Measurements from ENCODE around the gene PFDN4. TPM values are rescaled to one million over a fixed set of nuclear protein-coding genes. Genes with fewer than 3 reads are reported as not detected.

Gene PFDN4
- total and polyA plus RNA-seq, 3 donors from 2014 or later, result 32.8 to 67.3 (median 44.9) TPM

DNA sequence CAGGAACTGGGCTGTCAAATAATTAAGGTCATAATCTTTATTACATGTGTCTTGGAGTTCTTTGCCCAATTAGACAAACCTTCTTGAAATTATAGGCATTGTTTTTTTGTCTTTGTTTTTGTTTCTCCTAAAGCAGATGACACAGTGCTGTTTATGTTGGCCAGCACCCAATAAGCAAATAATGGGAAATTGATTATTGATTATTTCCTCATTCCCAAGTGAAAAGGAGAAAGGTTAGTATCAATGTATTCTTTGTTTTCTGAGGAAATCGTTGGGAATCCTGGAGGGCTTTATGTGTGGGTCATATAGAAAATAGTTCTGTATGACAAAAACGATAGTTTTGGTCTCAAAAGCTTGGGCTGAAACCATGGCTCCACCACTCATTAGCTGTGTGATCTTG, 29.6 kb upstream of the PFDN4 start:
- no peaks in the 10 kb centered on the region for H3K36me3 ChIP-seq (ENCODE audit: low read depth, missing control alignments)
- H3K27ac ChIP-seq, result no peak overlapping the region
- no peaks in the 10 kb centered on the region for H3K9me3 ChIP-seq
- DNase-seq, result no peak
- intact Hi-C loops (cut with DNase I; ENCODE audit: low total_unique reads), result loop anchor here (10.0 kb wide), 1 partner anchor 1613 kb away; no protein-coding TSS in a partner anchor
- H3K27me3 ChIP-seq, result no peaks in the 10 kb centered on the region
- TF ChIP-seq, protein P1, sequence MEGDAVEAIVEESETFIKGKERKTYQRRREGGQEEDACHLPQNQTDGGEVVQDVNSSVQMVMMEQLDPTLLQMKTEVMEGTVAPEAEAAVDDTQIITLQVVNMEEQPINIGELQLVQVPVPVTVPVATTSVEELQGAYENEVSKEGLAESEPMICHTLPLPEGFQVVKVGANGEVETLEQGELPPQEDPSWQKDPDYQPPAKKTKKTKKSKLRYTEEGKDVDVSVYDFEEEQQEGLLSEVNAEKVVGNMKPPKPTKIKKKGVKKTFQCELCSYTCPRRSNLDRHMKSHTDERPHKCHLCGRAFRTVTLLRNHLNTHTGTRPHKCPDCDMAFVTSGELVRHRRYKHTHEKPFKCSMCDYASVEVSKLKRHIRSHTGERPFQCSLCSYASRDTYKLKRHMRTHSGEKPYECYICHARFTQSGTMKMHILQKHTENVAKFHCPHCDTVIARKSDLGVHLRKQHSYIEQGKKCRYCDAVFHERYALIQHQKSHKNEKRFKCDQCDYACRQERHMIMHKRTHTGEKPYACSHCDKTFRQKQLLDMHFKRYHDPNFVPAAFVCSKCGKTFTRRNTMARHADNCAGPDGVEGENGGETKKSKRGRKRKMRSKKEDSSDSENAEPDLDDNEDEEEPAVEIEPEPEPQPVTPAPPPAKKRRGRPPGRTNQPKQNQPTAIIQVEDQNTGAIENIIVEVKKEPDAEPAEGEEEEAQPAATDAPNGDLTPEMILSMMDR (IDR thresholded peaks at IDR 0.05), result no peak
- no peak for TF ChIP-seq POLR2A (IDR thresholded peaks at IDR 0.05)
- peaks cover 5% of the 10 kb centered on the region for H3K4me1 ChIP-seq
- 82 to 83% methylated on average over 2 of the region's 2 CpGs for WGBS, 2 donors
- no peak overlapping the region for H3K4me3 ChIP-seq

DNA sequence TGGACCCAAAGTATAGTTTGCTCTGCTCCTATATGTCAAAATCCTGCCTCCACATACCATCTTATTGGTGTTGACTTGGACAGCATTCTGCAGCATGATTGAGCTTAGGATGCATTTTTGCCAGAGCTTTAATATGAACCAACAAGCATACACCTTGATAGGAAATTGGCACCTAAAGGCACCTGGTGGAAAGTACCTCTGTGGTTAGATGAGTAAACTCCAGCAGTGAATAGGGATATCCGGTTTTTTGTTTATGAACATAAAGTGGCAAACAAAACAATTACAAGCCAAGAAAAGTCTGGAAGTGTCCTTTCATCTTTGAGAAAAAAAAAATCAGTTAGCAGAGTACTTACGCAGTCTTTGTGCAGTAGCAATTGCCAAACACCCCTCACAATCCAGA, 27.9 kb upstream of the PFDN4 start:
- Histone ChIP-seq H3K27me3 (no peaks in the 10 kb centered on the region), H3K27ac (no peak overlapping the region), H3K4me1 (peaks cover under 1% of the 10 kb centered on the region), H3K4me3 (no peak overlapping the region), H3K9me3 (no peaks in the 10 kb centered on the region), H3K36me3 (ENCODE audit: low read depth, missing control alignments) (no peaks in the 10 kb centered on the region)
- intact Hi-C loops (cut with DNase I; ENCODE audit: low total_unique reads), result loop anchor here (10.0 kb wide), 1 partner anchor 1615 kb away; no protein-coding TSS in a partner anchor
- 68 to 81% methylated on average over 2 of the region's 2 CpGs for WGBS, 2 donors
- no peak for DNase-seq
- TF ChIP-seq POLR2A (IDR thresholded peaks at IDR 0.05), result no peak
- TF ChIP-seq, protein P1 (IDR thresholded peaks at IDR 0.05), result no peak

DNA sequence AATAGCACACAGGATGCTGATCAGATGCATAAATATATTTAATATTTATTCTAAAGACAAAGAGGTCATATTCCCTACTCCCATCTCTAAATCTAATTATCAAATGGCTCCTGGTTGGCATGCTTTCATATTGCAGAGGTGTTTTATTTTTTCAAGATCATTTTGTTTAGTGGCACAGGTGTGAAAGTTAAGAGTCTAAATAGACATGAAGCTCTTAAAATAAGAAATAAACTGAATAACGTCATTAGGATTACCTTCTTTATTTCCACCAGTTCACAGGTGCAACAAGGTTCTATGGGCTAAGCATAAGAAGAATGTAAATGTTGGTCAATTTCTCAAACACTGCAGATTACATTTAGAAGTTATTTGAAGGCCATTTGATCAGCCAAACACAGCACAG, 27.0 kb upstream of the PFDN4 start:
- H3K27me3 ChIP-seq, result no peaks in the 10 kb centered on the region
- no peaks in the 10 kb centered on the region for H3K9me3 ChIP-seq
- DNase-seq, result no peak
- no peaks in the 10 kb centered on the region for H3K4me1 ChIP-seq
- intact Hi-C loops (cut with DNase I; ENCODE audit: low total_unique reads), result no loop called here
- no peak overlapping the region for H3K27ac ChIP-seq
- WGBS, 2 donors, result 86% methylated on average over 1 of the region's 1 CpG
- H3K4me3 ChIP-seq, result no peak overlapping the region
- TF ChIP-seq, protein P1 (IDR thresholded peaks at IDR 0.05), result no peak
- TF ChIP-seq POLR2A (IDR thresholded peaks at IDR 0.05), result no peak
- H3K36me3 ChIP-seq (ENCODE audit: low read depth, missing control alignments), result no peaks in the 10 kb centered on the region

DNA sequence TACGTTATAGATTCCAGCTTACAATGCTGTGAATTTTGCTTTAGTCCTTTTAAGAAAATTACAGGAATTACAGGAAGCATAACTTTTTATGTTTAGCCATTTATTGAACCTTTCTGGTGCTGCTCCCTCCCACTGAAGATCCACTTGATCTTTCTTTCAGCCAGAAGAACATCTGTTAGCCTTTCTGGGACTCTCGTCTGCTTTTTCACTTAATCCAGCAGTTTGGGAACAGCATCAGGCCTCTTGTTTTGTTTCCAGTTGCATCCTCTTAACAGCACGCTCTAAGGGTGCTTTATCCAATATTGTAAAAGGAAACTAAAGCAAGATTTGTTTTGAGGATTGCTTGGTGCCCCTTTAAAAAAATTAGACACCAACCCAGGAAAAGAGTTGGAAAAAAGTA, 23.8 kb upstream of the PFDN4 start:
- intact Hi-C loops (cut with DNase I; ENCODE audit: low total_unique reads), result no loop called here
- H3K4me1 ChIP-seq, result no peaks in the 10 kb centered on the region
- H3K27me3 ChIP-seq, result no peaks in the 10 kb centered on the region
- H3K9me3 ChIP-seq, result no peaks in the 10 kb centered on the region
- DNase-seq, result no peak
- no peak overlapping the region for H3K4me3 ChIP-seq
- TF ChIP-seq POLR2A (IDR thresholded peaks at IDR 0.05), result no peak
- TF ChIP-seq, protein P1 (IDR thresholded peaks at IDR 0.05), result no peak
- H3K27ac ChIP-seq, result no peak overlapping the region
- WGBS, 2 donors, result 50 to 60% methylated on average over 3 of the region's 3 CpGs
- H3K36me3 ChIP-seq (ENCODE audit: low read depth, missing control alignments), result no peaks in the 10 kb centered on the region

DNA sequence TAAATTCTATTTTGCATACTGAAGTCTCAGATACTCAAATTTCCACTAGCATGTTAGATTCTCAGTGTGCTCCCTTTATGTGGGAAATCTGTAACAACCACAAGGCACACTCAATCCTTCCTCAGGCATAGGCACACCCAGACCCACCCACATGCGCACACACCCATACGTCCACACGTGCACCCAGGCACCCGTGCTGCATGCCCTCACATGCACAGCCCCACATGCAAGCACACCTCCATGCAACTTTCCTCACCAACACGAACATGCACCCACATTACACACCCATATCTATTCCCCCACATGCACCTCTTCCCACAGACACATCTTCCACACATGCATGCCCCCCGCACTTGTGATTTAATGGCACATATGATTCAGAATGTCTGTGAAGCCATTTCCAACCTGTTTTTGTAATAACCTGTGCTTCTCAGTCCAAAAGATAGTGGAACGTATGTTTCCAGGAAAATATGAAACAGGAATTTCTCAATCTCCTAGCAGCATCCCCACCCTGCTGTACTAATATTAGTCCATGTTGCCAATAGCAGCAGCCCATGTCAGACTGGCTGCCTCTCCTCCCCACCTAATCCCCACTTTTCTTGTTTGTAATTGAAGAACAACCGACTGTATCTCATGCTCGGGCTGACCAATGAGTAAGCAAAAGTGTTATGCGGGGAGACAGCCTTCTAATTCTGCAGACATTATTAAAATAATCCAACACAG, 22.8 kb upstream of the PFDN4 start:
- no peaks in the 10 kb centered on the region for H3K27me3 ChIP-seq
- no peaks in the 10 kb centered on the region for H3K9me3 ChIP-seq
- H3K4me1 ChIP-seq, result no peaks in the 10 kb centered on the region
- no peak for TF ChIP-seq POLR2A (IDR thresholded peaks at IDR 0.05)
- TF ChIP-seq, protein P1 (IDR thresholded peaks at IDR 0.05), result no peak
- H3K36me3 ChIP-seq (ENCODE audit: low read depth, missing control alignments), result no peaks in the 10 kb centered on the region
- intact Hi-C loops (cut with DNase I; ENCODE audit: low total_unique reads), result no loop called here
- 84 to 91% methylated on average over 10 of the region's 10 CpGs for WGBS, 2 donors
- DNase-seq, result no peak
- H3K4me3 ChIP-seq, result no peak overlapping the region
- H3K27ac ChIP-seq, result no peak overlapping the region

Measured in testis (tissue), 3 donors.